H1 (cell line): ENCODE measurements around the gene PSMB11. TPM values are rescaled to one million over a fixed set of nuclear protein-coding genes. Genes with fewer than 3 reads are reported as not detected.

Experiments
- CHD7 ChIP-seq: fragments of 300-600 bp; sonication (generic); IDR thresholded peaks from 2 replicates; pipeline ENCODE4 v1.7.1; 2012; ENCODE audit warnings: low read length, moderate library complexity, mild to moderate bottlenecking, inconsistent platforms; ENCODE audit not compliant: insufficient replicate concordance
- RFX5 ChIP-seq: IDR thresholded peaks from 2 replicates; pipeline ENCODE4 v1.6.1; 2011; ENCODE audit warnings: low read depth, low read length, improper control_type of control experiment, borderline replicate concordance
- polyA plus RNA-seq, 7 experiments: library from polyadenylated mRNA; depleted of rRNA in 3 of 7; stranded (reverse) in 5 of 7; unstranded in 2 of 7; fragments of >200 nt in 5 of 7; fragments of 200-250 nt in 2 of 7; gene quantifications; 1 replicate in 5 of 7; 2 replicates in 1 of 7; 4 replicates in 1 of 7; pipeline versions ENCODE4 v1.2.1 to v1.2.3, GENCODE V29; 2011 to 2013; ENCODE audit warnings: missing spikeins in 2 of 7, mixed read lengths in 2 of 7
- total RNA-seq: library from RNA; stranded (reverse); fragmentation: NEBNext Ultra II Directional; extraction: Animal tissue kit (Norgen Biotek cat#: 25700); gene quantifications from 2 replicates; pipeline ENCODE4 v1.2.1, GENCODE V29; 2021

PSMB11 gene
- total and polyA plus RNA-seq, 2 of the 8 experiments (the other 6 are each of a cell fraction or from before 2014, with no cell fraction given) = not detected

- TF ChIP-seq CHD7 (no peak), RFX5 (no peak)
Measured at GRCh38 chr14:23005451-23006187, 36.4 kb upstream of the PSMB11 start (continued).
